ENCODE results near the gene CEMIP2. TPM values are rescaled to one million over a fixed set of nuclear protein-coding genes. Genes with fewer than 3 reads are reported as not detected.

CEMIP2 gene
- total and polyA plus RNA-seq, 10 of the 15 experiments (the other 5 are each of a cell fraction or from before 2014, with no cell fraction given) = 0.50 to 19.2 (median 1.2) TPM

GRCh38 chr9:71756753-71757152 lies 11.6 kb downstream of the CEMIP2 start:
- RAD21 ChIA-PET (ENCODE audit: unreplicated experiment) = interaction anchor here (0.9 kb wide), 1 partner anchor 10 kb away, joined by 4 read pairs; no protein-coding TSS in a partner anchor
- Histone ChIP-seq H3K4me1 (ENCODE audit: control insufficient read depth, insufficient read depth, low read length) (no peaks in the 10 kb centered on the region), H3K36me3 (ENCODE audit: control insufficient read depth in 2 of 2, insufficient read depth in 2 of 2, low read length in 1 of 2) (no peaks in the 10 kb centered on the region), H3K27me3 (replicated peaks in 1 of 2; ENCODE audit: control insufficient read depth in 2 of 2, insufficient read depth in 2 of 2, low read length in 1 of 2) (no peaks in the 10 kb centered on the region), H2AFZ (ENCODE audit: control insufficient read depth, low read depth, low read length) (no peak overlapping the region), H3K9me3 (replicated peaks; ENCODE audit: control insufficient read depth, insufficient read depth, low read length) (no peaks in the 10 kb centered on the region), H3K79me2 (ENCODE audit: control insufficient read depth, insufficient read depth, low read length) (no peaks in the 10 kb centered on the region), H3K27ac (ENCODE audit: control insufficient read depth, insufficient read depth) (no peak overlapping the region), H3K9ac (ENCODE audit: control insufficient read depth, insufficient read depth, low read length) (no peak overlapping the region), H4K20me1 (ENCODE audit: control insufficient read depth, insufficient read depth) (no peaks in the 10 kb centered on the region), H3K4me2 (ENCODE audit: control insufficient read depth, insufficient read depth) (no peak overlapping the region), H3K4me3 (no peak overlapping the region)
- WGBS (ENCODE audit: insufficient coverage, insufficient replicate concordance, low lambda C conversion rate, missing lambda C conversion rate) = 86% methylated on average over 1 of the region's 1 CpG
- SMC1A ChIA-PET (ENCODE audit: uncharacterized antibody, unreplicated experiment) = no interaction called here
- TF ChIP-seq SUZ12 (IDR thresholded peaks at IDR 0.05; ENCODE audit: unreplicated experiment) = no peak
- TF ChIP-seq, protein P1, sequence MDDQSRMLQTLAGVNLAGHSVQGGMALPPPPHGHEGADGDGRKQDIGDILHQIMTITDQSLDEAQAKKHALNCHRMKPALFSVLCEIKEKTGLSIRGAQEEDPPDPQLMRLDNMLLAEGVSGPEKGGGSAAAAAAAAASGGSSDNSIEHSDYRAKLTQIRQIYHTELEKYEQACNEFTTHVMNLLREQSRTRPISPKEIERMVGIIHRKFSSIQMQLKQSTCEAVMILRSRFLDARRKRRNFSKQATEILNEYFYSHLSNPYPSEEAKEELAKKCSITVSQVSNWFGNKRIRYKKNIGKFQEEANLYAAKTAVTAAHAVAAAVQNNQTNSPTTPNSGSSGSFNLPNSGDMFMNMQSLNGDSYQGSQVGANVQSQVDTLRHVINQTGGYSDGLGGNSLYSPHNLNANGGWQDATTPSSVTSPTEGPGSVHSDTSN (IDR thresholded peaks at IDR 0.05; ENCODE audit: insufficient replicate concordance, low read depth, low read length) = no peak
- no peak for TF ChIP-seq NR2F1 (conservative IDR thresholded peaks at IDR 0.05)
- no peak for TF ChIP-seq ASH2L (IDR thresholded peaks at IDR 0.05; ENCODE audit: borderline replicate concordance, low read depth)
- TF ChIP-seq TAF1 (IDR thresholded peaks at IDR 0.05; ENCODE audit: borderline replicate concordance, low read depth, low read length) = no peak
- no peak for TF ChIP-seq SMC3 (IDR thresholded peaks at IDR 0.05; ENCODE audit: borderline replicate concordance, low read length)
- no peak for TF ChIP-seq CREB1 (IDR thresholded peaks at IDR 0.05; ENCODE audit: low read depth)
- no peak for TF ChIP-seq ZNF687 (IDR thresholded peaks at IDR 0.05)
- no peak for TF ChIP-seq SREBF1 (IDR thresholded peaks at IDR 0.05; ENCODE audit: low read length)
- no peak for TF ChIP-seq MEF2B (IDR thresholded peaks at IDR 0.05; ENCODE audit: partially characterized antibody, poor library complexity, severe bottlenecking)
- TF ChIP-seq SREBF2 (IDR thresholded peaks at IDR 0.05; ENCODE audit: low read length) = no peak
- no peak for TF ChIP-seq HDGF (IDR thresholded peaks at IDR 0.05)
- BruUV-seq (replicated peaks) = no TSS peak
- FAIRE-seq = no peak
- ATAC-seq = no peak
- in situ Hi-C loops (cut with MboI) (no loop called here), intact Hi-C loops (cut with micrococcal nuclease; ENCODE audit: unreplicated experiment) (no loop called here)
- POLR2A ChIA-PET = no interaction called here
- no peak for DNase-seq (ENCODE audit: low read depth, low spot score)
- CTCF ChIA-PET = no interaction called here

All from GM12878 (cell line).